GM21528 (cell line): ENCODE measurements around the gene DGAT2L6.

Source experiments
- ATAC-seq: cut with Tn5 transposase; IDR thresholded peaks from one replicate; pipeline ENCODE4 v1.9.1; 2021; ENCODE audit warnings: mild to moderate bottlenecking, moderate library complexity; ENCODE audit not compliant: unreplicated experiment, low FRiP score

The DGAT2L6 gene

GRCh38 chrX:70176938-70177533, at the start of gene DGAT2L6:
DGAT2L6 (plus strand) TSS chrX:70177483; CDS start chrX:70177583, 100 bp downstream.
- ATAC-seq: peak; percentile 64

- no peak for ATAC-seq
Observed at GRCh38 chrX:70128071-70128470, 49.2 kb upstream of the DGAT2L6 start.

GRCh38 chrX:70129816-70130215, 47.5 kb upstream of the DGAT2L6 start:
- ATAC-seq: no peak

- ATAC-seq: no peak
Observed at GRCh38 chrX:70132224-70132623, 45.1 kb upstream of the DGAT2L6 start.

- no peak for ATAC-seq
Observed at GRCh38 chrX:70132877-70133302, 44.4 kb upstream of the DGAT2L6 start.

- peak; percentile 94 for ATAC-seq
Observed at GRCh38 chrX:70133303-70134115, 43.8 kb upstream of the DGAT2L6 start, which contains the start of gene IGBP1. IGBP1 (plus strand) TSS chrX:70133447; CDS start chrX:70133948, 501 bp downstream.

- peak; percentile 26 for ATAC-seq
Observed at GRCh38 chrX:70134116-70134477, 43.2 kb upstream of the DGAT2L6 start.

GRCh38 chrX:70138622-70139021, 38.7 kb upstream of the DGAT2L6 start:
- no peak for ATAC-seq

- no peak for ATAC-seq
Observed at GRCh38 chrX:70139736-70140135, 37.5 kb upstream of the DGAT2L6 start.

GRCh38 chrX:70141373-70141772, 35.9 kb upstream of the DGAT2L6 start:
- ATAC-seq: no peak

GRCh38 chrX:70166601-70167590, 10.4 kb upstream of the DGAT2L6 start:
- no peak for ATAC-seq

GRCh38 chrX:70168238-70169188, 8.8 kb upstream of the DGAT2L6 start:
- no peak for ATAC-seq

- ATAC-seq: no peak
Observed at GRCh38 chrX:70169281-70169680, 8.0 kb upstream of the DGAT2L6 start.

GRCh38 chrX:70171624-70172023, 5.7 kb upstream of the DGAT2L6 start:
- no peak for ATAC-seq

- ATAC-seq: no peak
Observed at GRCh38 chrX:70172221-70172620, 5.1 kb upstream of the DGAT2L6 start.

- no peak for ATAC-seq
Observed at GRCh38 chrX:70172964-70173363, 4.3 kb upstream of the DGAT2L6 start.

- no peak for ATAC-seq
Observed at GRCh38 chrX:70174754-70175153, 2.5 kb upstream of the DGAT2L6 start.

GRCh38 chrX:70175338-70175737, 1.9 kb upstream of the DGAT2L6 start:
- ATAC-seq: no peak

GRCh38 chrX:70183091-70183490, 5.8 kb downstream of the DGAT2L6 start:
- no peak for ATAC-seq

GRCh38 chrX:70190225-70190624, 12.9 kb downstream of the DGAT2L6 start:
- no peak for ATAC-seq
